GM21360 (cell line): ENCODE results near the gene SPC25.
"Not testable (repeated sequence)": the region's sequence is repeated elsewhere in the genome, so short reads cannot be mapped to it uniquely, and the experiment has no call there.

Experiments
- ATAC-seq: cut with Tn5 transposase; IDR thresholded peaks from one replicate; pipeline ENCODE4 v1.9.1; 2021; ENCODE audit warnings: mild to moderate bottlenecking, moderate library complexity; ENCODE audit not compliant: unreplicated experiment

SPC25 gene

DNA sequence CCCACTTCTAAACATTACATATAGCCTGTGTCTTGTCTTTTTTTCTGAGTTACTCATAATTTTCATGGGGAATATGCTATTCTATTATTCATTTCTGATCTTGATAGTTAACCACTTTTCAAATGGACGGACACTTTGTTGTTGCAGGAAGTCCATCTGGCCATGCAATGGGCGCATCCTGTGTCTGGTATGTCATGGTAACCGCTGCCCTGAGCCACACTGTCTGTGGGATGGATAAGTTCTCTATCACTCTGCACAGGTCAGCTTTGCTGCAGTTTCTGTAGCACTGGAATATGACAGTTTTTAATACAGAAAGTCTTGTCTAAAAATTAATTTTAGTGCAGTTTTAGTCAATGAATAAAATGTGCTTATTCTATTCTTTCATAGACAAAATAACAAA, 14.1 kb upstream of the SPC25 start:
- ATAC-seq: no peak

DNA sequence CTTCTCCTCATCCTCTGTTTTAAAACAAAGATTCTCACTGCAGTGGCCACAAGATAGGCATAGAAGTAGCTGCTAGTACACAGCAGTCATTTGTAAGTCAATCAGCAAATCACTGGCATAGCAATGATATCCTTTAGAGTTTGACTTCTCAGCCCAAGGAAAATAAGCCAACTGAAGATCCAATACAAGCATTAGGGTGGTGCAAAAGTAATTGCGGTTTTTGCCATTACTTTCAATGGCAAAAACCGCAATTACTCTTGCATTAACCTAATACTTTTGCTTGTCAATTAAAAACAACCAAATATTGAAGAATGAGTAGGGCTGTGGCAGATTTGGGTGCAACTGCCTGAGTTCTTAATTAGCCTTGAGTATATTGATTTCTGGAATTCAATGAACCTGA, 13.7 kb upstream of the SPC25 start:
- no peak for ATAC-seq

- no peak for ATAC-seq
Measured at GRCh38 chr2:168901003-168901402, 10.8 kb upstream of the SPC25 start, which contains the start of gene G6PC2. Gene G6PC2, plus strand, starts transcription at chr2:168901291. Its CDS starts 41 bp downstream, at chr2:168901332.

- no peak for ATAC-seq
Measured at GRCh38 chr2:168897449-168897848, 7.2 kb upstream of the SPC25 start.

DNA sequence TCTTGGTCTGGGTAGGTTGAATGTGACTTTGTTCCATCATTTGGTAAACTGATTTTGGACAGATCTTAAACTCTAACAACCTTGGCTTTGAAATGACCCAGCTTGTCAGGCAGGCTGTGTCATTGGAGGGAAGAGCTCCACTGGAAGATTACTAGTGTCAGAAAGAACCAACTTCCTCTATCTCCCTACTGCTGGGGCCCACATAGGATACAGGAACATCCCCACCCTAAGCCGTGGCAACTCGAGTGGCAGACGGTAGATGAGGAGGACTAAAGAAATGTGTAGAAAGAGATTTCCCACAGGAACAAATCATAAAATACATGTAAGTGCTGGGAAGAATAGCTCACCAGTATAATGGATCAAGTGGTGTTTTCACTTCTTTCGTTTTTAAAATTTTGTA, 6.6 kb upstream of the SPC25 start:
- ATAC-seq: no peak

- no peak for ATAC-seq
Measured at GRCh38 chr2:168895771-168896170, 5.5 kb upstream of the SPC25 start.

- ATAC-seq: no peak
Measured at GRCh38 chr2:168894720-168895119, 4.5 kb upstream of the SPC25 start.

DNA sequence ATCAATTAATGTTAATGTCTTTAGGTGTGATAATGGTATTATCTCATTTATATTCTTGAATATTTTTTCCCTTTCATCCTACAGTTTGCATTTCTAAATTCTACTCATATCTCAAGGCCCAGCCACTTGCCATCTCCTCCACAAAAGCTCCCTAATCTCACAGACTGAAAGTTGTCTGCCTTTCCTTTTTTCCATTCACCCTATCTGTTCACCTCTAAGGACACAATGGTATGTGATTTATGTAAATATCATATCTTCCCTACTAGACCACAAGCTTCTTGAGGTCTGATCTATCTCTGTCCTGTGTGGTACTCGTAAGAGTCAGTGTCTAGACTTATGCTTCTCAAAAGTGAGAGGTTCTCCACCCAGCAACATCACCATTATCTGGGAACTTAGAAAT, 3.9 kb upstream of the SPC25 start:
- ATAC-seq: no peak

GRCh38 chr2:168892327-168892726, 2.1 kb upstream of the SPC25 start:
- ATAC-seq: no peak

- ATAC-seq: peak; percentile 3
Measured at GRCh38 chr2:168889635-168890005, 610 bp downstream of the SPC25 start.

- ATAC-seq: no peak
Measured at GRCh38 chr2:168884975-168885374, 5.3 kb downstream of the SPC25 start.

- not testable (repeated sequence) for ATAC-seq
Measured at GRCh38 chr2:168882163-168882562, 8.1 kb downstream of the SPC25 start.

- ATAC-seq: no peak
Measured at GRCh38 chr2:168874368-168875054, 15.7 kb downstream of the SPC25 start.

GRCh38 chr2:168870824-168871223, 19.4 kb downstream of the SPC25 start:
- ATAC-seq: not testable (repeated sequence)

DNA sequence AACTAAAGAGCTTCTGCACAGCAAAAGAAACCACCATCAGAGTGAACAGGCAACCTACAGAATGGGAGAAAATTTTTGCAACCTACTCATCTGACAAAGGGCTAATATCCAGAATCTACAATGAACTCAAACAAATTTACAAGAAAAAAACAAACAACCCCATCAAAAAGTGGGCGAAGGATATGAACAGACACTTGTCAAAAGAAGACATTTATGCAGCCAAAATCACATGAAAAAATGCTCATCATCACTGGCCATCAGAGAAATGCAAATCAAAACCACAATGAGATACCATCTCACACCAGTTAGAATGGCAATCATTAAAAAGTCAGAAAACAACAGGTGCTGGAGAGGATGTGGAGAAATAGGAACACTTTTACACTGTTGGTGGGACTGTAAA, 19.9 kb downstream of the SPC25 start:
- not testable (repeated sequence) for ATAC-seq

DNA sequence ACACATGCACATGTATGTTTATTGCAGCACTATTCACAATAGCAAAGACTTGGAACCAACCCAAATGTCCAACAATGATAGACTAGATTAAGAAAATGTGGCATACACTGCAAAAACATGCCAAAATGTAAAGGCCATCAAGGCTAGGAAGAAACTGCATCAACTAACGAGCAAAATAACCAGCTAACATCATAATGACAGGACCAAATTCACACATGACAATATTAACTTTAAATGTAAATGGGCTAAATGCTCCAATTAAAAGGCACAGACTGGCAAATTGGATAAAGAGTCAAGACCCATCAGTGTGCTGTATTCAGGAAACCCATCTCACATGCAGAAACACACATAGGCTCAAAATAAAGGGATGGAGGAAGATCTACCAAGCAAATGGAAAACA, 23.1 kb downstream of the SPC25 start:
- not testable (repeated sequence) for ATAC-seq

DNA sequence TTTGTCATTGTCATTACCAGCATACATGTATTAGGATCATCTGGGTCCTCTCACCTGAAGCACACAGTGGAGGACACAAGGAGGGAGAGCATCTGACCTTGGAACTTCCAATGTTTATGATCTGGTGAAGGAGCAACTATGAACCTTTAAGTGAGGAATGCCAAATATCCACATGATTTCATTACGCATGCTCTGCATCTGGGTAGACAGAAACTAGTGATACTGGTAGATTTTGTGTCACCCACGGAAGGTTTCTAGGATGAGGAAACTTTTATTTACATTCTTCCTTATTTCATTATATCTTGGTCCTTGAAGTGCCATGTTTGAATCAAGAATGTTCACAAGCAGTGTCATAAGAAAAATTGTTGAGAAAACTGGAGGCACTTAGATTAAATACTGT, 32.1 kb downstream of the SPC25 start:
- ATAC-seq: no peak

- ATAC-seq: no peak
Measured at GRCh38 chr2:168855601-168856000, 34.6 kb downstream of the SPC25 start.

GRCh38 chr2:168854651-168855050, 35.6 kb downstream of the SPC25 start:
- no peak for ATAC-seq

GRCh38 chr2:168853471-168853870, 36.8 kb downstream of the SPC25 start:
- no peak for ATAC-seq

GRCh38 chr2:168852481-168852880, 37.7 kb downstream of the SPC25 start:
- ATAC-seq: no peak

- ATAC-seq: no peak
Measured at GRCh38 chr2:168851674-168852320, 38.4 kb downstream of the SPC25 start.

DNA sequence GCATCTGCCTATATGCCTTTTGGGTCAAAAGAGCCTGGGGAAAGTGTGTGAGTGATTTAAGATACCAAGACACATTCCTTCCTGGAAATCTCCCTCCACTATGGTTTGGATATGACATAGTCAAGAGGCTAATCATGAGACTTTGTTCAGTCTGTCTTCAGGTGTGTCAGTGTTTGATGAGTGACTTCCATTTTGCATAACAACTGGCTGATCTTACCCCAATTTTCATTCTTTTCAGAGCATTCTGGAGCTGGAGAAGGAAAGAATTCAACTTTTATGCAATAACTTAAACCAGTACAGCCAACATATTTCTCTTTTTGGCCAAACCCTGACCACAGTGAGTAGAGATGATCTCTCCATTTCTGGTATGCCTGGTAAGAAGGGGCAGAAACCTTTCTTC, 39.4 kb downstream of the SPC25 start:
- no peak for ATAC-seq
